ENCODE results near the gene FBXO44.

FBXO44 gene

GRCh38 chr1:11657654-11658053, 3.0 kb downstream of the FBXO44 start:
- no peak for DNase-seq (ENCODE audit: low read depth, low spot score)

- DNase-seq (ENCODE audit: low read depth, low spot score): no peak
These were observed 3.9 kb downstream of the FBXO44 start for GRCh38 chr1:11658542-11658941.

- no peak for DNase-seq (ENCODE audit: low read depth, low spot score)
These were observed 5.1 kb downstream of the FBXO44 start for GRCh38 chr1:11659748-11660147.

GRCh38 chr1:11661103-11661502, 6.4 kb downstream of the FBXO44 start:
- no peak for DNase-seq (ENCODE audit: low read depth, low spot score)

GRCh38 chr1:11664336-11665065, 9.8 kb downstream of the FBXO44 start:
- DNase-seq (ENCODE audit: low read depth, low spot score): peak; percentile 28

GRCh38 chr1:11668516-11668915, 13.8 kb downstream of the FBXO44 start:
- DNase-seq (ENCODE audit: low read depth, low spot score): no peak

GRCh38 chr1:11670747-11671146, 16.1 kb downstream of the FBXO44 start:
- no peak for DNase-seq (ENCODE audit: low read depth, low spot score)

GRCh38 chr1:11671205-11671543, 16.5 kb downstream of the FBXO44 start:
- no peak for DNase-seq (ENCODE audit: low read depth, low spot score)

- no peak for DNase-seq (ENCODE audit: low read depth, low spot score)
These were observed 17.0 kb downstream of the FBXO44 start for GRCh38 chr1:11671544-11672286.

- no peak for DNase-seq (ENCODE audit: low read depth, low spot score)
These were observed 18.6 kb downstream of the FBXO44 start for GRCh38 chr1:11673089-11673769.

- DNase-seq (ENCODE audit: low read depth, low spot score): no peak
These were observed 19.8 kb downstream of the FBXO44 start for GRCh38 chr1:11674488-11674887.

- no peak for DNase-seq (ENCODE audit: low read depth, low spot score)
These were observed 20.6 kb downstream of the FBXO44 start for GRCh38 chr1:11675325-11675724.

GRCh38 chr1:11676386-11677103, 21.9 kb downstream of the FBXO44 start:
- no peak for DNase-seq (ENCODE audit: low read depth, low spot score)

GRCh38 chr1:11678442-11678841, 23.8 kb downstream of the FBXO44 start:
- DNase-seq (ENCODE audit: low read depth, low spot score): no peak

GRCh38 chr1:11680270-11681070, 25.8 kb downstream of the FBXO44 start:
- no peak for DNase-seq (ENCODE audit: low read depth, low spot score)

GRCh38 chr1:11681071-11681771, 26.5 kb downstream of the FBXO44 start, which contains the start of gene MAD2L2:
TSS of gene MAD2L2 (minus strand) at chr1:11681148. CDS start at chr1:11680601, 547 bp downstream.
- peak; percentile 81 for DNase-seq (ENCODE audit: low read depth, low spot score)

GRCh38 chr1:11682287-11682771, 27.7 kb downstream of the FBXO44 start:
- DNase-seq (ENCODE audit: low read depth, low spot score): no peak

GRCh38 chr1:11682799-11683198, 28.1 kb downstream of the FBXO44 start:
- DNase-seq (ENCODE audit: low read depth, low spot score): no peak

GRCh38 chr1:11684070-11684469, 29.4 kb downstream of the FBXO44 start:
- no peak for DNase-seq (ENCODE audit: low read depth, low spot score)

- no peak for DNase-seq (ENCODE audit: low read depth, low spot score)
These were observed 30.6 kb downstream of the FBXO44 start for GRCh38 chr1:11685210-11685752.

All from activated naive CD8-positive, alpha-beta T cell treated with anti-CD3 and anti-CD28 coated beads, Interleukin-2, amount 50 U/mL, for 16 hours (primary cell).